GM12873 (cell line): ENCODE data around the gene CACNA1B.

ENCODE experiments used
- TF ChIP-seq, protein P1 (sequence below): IDR thresholded peaks from 2 replicates; pipeline ENCODE4 v1.5.1; 2012; ENCODE audit warnings: low read depth, mild to moderate bottlenecking, moderate library complexity, low read length, control low read depth; ENCODE audit not compliant: insufficient read depth; ENCODE audit errors: missing control alignments

The CACNA1B gene

GRCh38 chr9:138112791-138113600, 235.4 kb downstream of the CACNA1B start:
- TF ChIP-seq, protein P1, sequence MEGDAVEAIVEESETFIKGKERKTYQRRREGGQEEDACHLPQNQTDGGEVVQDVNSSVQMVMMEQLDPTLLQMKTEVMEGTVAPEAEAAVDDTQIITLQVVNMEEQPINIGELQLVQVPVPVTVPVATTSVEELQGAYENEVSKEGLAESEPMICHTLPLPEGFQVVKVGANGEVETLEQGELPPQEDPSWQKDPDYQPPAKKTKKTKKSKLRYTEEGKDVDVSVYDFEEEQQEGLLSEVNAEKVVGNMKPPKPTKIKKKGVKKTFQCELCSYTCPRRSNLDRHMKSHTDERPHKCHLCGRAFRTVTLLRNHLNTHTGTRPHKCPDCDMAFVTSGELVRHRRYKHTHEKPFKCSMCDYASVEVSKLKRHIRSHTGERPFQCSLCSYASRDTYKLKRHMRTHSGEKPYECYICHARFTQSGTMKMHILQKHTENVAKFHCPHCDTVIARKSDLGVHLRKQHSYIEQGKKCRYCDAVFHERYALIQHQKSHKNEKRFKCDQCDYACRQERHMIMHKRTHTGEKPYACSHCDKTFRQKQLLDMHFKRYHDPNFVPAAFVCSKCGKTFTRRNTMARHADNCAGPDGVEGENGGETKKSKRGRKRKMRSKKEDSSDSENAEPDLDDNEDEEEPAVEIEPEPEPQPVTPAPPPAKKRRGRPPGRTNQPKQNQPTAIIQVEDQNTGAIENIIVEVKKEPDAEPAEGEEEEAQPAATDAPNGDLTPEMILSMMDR: no peak

DNA sequence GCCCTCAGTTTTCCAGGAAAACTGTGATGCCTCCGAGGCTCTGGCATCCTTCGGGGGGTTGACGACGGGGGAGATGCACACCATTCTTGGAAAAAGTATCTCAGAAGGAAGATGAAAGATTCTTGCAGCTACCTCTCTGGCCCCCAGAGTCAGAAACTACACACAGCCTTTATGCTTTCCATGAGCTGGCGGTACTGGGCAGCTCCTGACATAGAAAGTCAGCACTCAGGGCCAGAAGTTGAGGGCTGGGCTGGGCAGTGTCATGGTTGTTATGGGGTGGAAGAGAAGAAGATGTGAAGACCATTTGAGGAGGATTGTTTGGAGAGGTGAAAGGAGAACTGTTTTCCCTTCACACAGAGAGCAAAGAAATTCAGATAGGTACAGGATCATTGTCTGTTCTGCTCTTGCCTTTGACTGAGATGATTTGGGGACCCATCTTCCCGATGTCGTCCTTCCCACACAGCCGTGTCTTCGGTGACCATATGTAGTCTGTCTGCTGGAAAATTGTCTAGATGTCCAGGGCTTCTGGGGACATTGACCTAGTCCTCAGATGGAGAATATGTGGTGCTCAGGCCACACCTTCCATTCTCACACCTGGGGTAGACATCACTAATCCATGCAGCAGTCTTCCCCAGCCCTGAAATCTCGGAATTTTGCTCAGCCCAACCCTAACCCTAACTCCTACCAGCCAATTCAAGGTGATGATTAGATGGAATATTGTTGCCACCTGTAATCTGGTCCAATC, 237.1 kb downstream of the CACNA1B start:
- TF ChIP-seq, protein P1: no peak

GRCh38 chr9:138115506-138115905, 237.9 kb downstream of the CACNA1B start:
- TF ChIP-seq, protein P1: no peak

DNA sequence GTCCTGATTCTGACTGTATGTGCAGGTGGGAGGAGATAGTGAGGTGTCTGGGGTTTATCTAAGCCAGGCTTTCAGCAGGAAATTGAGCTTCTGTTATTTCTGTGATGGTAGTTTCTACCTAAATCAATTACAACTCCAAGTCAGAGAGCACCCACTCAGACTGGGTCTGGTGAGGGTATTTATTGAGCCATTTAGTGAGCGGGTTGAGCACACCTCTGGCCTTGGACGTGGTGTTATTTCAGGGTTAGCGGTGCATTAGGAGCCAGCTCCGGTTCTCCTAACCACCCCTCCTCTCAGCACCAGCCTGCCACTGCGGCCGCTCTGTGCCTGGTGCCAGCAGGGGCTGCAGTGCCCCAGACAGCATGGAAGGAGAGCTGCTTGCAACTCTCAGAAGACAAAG, 238.9 kb downstream of the CACNA1B start:
- TF ChIP-seq, protein P1: no peak

DNA sequence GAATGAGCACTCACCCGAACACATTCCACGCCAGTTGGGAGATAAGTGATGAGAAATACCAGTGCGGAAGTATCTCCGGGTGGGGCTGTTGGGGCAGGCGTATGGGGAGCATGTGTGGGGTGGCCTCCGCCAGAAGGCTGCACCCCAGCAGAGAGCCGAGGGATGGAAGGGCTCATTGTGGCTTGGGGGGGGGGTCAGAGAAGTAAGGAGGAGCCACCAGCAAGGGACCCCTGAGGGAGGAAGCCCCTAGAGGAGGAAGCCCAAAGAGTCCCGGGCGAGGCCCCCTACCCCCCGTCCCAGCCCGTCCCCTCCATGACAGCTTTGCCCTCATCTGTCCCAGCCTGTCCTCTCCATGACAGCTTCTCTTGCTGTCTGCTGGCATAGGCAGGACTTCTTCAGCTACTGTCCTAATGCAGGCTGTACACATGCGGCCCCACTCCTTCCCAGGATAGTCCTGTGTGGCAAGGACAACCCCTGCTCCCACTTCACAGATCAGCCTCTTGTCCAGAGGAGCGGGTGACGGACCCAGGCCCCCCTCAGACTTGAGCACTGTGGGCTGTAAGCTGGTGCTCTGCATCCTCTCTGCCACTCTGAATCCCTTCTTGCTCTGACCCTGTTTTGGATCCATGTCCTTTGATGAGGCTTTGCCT, 239.6 kb downstream of the CACNA1B start:
- TF ChIP-seq, protein P1: no peak

DNA sequence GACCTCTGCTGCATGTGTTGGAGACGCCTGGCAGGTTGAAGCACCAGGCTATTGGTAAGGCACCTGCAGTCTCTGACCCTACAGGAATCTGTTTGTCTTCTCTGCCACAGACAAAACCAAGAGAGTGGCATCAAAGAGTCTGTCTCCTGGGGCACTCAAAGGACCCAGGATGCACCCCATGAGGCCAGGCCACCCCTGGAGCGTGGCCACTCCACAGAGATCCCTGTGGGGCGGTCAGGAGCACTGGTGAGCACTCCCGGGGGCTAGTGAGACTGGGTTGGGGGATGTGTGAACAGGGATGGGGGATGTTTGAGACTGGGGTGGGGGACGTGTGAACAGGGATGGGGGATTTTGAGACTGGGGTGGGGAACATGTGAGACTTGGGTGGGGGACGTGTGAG, 240.3 kb downstream of the CACNA1B start:
- TF ChIP-seq, protein P1: no peak

GRCh38 chr9:138118601-138119071, 241.1 kb downstream of the CACNA1B start:
- TF ChIP-seq, protein P1: no peak
